Ammon's horn (tissue), 1 donor: Measurements from ENCODE around the gene CDK12.

Experiments
- DNase-seq: peaks from one replicate; pipeline ENCODE4 v3.0.0-alpha.2; 2016; ENCODE audit warnings: low spot score

CDK12 gene

GRCh38 chr17:39581759-39582085 lies 120.4 kb downstream of the CDK12 start:
- DNase-seq: no peak

GRCh38 chr17:39582658-39583057 lies 121.4 kb downstream of the CDK12 start:
- DNase-seq: no peak
